Hair follicular keratinocyte (primary cell): ENCODE data around the gene ZDHHC3. TPM values are rescaled to one million over a fixed set of nuclear protein-coding genes. Genes with fewer than 3 reads are reported as not detected.

ENCODE experiments used
- total RNA-seq: library from RNA; depleted of rRNA; stranded (reverse); fragments of >200 nt; gene quantifications from 2 replicates; pipeline ENCODE4 v1.2.3, GENCODE V29; 2015

The ZDHHC3 gene, protein sequence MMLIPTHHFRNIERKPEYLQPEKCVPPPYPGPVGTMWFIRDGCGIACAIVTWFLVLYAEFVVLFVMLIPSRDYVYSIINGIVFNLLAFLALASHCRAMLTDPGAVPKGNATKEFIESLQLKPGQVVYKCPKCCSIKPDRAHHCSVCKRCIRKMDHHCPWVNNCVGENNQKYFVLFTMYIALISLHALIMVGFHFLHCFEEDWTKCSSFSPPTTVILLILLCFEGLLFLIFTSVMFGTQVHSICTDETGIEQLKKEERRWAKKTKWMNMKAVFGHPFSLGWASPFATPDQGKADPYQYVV
- 58.7 and 69.9 TPM in 2 replicates for total RNA-seq

DNA sequence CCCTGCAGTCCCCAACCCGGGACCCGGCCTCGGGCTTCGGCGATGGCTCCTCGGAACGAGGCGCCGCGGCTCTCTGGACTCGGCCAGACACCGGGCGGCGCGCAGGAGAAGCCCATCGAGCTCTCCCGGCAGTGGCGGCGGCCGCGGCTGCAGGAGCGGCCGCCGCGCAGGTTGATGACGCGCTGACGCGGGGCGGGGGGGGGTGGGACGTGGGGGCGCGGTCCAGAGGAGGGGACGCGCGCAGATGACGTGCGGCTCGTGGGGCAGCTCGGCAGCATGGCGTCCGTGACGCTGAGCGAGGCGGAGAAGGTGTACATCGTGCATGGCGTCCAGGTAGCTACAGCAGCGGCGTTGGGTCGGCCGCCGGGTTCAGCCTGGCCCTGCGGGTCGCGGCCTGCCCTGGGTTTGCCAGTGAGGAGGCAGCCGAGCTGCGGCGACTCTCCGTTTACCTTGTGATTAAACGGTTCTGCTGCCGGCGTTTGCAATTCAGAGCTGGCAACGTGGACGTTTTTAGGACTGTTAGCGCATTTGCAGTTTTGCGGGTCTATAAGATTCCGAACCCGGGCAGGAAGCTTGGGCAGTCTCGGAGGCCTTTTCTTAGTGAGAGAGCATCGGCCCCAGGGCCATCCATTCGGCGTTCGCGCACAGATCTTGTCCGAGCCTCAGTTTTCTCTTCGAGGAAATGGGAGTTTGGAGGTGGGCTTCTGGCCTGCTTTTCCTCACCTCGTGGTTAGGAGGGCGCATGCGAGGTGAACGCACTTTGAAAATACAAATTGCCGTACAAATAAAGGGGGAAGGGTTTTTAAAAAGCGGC lies at the start of gene ZDHHC3, which contains the start of gene EXOSC7:
Gene ZDHHC3 (minus strand): TSS at position 173 of the 814 bp plus-strand sequence. CDS start 16,738 bp downstream, outside the sequence.
Gene EXOSC7 (plus strand): TSS at position 243 of the 814 bp plus-strand sequence. CDS start 34 bp downstream, at position 277.

Other genes with a start within 250 kb of the ZDHHC3 start
- gene ZNF501, start 246.5 kb downstream of the ZDHHC3 start, total RNA-seq = 2.5 and 2.7 TPM in 2 replicates
- 14.0 and 15.1 TPM in 2 replicates for gene KIAA1143, start 214.6 kb downstream of the ZDHHC3 start, total RNA-seq
- 3.8 and 12.6 TPM in 2 replicates for gene KIF15, start 214.4 kb downstream of the ZDHHC3 start, total RNA-seq
- gene TMEM42, start 114.3 kb downstream of the ZDHHC3 start, total RNA-seq = 28.5 and 34.2 TPM in 2 replicates
- gene TGM4, start 101.6 kb downstream of the ZDHHC3 start, total RNA-seq = 0.08 and 0.16 TPM in 2 replicates
- 57.0 and 97.4 TPM in 2 replicates for gene EXOSC7, start 70 bp upstream of the ZDHHC3 start, total RNA-seq
- gene CLEC3B, start 50.1 kb upstream of the ZDHHC3 start, total RNA-seq = not detected in 2 replicates
- 94.4 and 155 TPM in 2 replicates for gene CDCP1, start 170.2 kb upstream of the ZDHHC3 start, total RNA-seq